ENCODE measurements around the gene RAB25. TPM values are rescaled to one million over a fixed set of nuclear protein-coding genes. Genes with fewer than 3 reads are reported as not detected.

The RAB25 gene
- total and polyA plus RNA-seq, 2 of the 13 experiments (the other 11 are each of a cell fraction or from before 2014, with no cell fraction given), result 0.20 to 0.22 TPM

DNA sequence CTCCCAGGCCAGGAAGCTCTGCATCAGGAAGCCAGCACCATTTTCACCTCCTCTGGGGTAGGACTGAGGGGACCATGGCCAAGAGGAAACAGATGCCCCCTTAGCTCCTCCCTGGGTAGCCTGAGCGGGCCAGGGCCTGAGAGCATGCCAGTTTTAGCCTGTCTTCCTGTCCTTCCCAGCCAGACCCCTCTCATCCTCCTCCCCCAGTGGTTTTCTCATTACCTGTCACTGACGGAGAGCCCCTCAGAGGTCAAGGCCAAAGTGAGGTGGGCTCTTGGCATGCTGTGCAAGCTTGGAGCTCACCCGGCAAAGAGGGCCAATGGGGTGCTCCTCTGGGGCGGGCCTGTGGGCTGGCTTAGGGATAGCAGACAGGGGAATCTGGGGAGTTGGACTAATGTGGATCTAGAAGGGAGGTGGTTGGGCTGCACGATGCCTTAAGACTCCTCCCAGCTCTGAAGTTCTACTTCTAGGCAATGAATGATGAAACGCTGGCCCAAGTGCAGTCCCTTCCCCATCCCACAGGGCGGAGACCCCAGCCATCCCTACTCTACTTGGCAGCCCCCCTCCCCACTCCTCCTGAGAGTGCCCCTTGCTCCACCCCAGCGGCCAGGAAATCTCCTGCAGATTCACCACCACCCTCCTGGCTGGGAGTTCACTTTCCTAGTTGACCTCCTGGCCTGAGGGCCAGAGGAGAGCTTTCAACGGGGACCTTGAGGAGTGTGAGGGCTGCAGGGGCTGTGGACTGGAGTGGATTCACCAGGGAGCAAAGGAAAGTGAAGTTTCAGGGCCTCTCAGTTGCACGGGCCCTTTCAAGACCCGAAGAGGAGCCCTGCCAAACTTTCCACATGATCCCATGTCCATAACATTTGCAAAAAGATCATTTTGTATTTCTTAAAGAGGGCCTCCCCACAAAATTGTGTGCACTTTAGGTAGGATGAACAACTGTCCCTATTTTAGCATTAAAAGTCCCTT lies 44.2 kb downstream of the RAB25 start (continued):
- TF ChIP-seq, protein P1, sequence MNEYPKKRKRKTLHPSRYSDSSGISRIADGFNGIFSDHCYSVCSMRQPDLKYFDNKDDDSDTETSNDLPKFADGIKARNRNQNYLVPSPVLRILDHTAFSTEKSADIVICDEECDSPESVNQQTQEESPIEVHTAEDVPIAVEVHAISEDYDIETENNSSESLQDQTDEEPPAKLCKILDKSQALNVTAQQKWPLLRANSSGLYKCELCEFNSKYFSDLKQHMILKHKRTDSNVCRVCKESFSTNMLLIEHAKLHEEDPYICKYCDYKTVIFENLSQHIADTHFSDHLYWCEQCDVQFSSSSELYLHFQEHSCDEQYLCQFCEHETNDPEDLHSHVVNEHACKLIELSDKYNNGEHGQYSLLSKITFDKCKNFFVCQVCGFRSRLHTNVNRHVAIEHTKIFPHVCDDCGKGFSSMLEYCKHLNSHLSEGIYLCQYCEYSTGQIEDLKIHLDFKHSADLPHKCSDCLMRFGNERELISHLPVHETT (CRISPR knock-in tag; conservative IDR thresholded peaks at IDR 0.05), result no peak
- TF ChIP-seq, protein P2, sequence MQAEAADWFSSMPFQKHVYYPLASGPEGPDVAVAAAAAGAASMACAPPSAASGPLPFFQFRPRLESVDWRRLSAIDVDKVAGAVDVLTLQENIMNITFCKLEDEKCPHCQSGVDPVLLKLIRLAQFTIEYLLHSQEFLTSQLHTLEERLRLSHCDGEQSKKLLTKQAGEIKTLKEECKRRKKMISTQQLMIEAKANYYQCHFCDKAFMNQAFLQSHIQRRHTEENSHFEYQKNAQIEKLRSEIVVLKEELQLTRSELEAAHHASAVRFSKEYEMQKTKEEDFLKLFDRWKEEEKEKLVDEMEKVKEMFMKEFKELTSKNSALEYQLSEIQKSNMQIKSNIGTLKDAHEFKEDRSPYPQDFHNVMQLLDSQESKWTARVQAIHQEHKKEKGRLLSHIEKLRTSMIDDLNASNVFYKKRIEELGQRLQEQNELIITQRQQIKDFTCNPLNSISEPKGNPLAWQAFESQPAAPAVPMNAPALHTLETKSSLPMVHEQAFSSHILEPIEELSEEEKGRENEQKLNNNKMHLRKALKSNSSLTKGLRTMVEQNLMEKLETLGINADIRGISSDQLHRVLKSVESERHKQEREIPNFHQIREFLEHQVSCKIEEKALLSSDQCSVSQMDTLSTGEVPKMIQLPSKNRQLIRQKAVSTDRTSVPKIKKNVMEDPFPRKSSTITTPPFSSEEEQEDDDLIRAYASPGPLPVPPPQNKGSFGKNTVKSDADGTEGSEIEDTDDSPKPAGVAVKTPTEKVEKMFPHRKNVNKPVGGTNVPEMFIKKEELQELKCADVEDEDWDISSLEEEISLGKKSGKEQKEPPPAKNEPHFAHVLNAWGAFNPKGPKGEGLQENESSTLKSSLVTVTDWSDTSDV (CRISPR knock-in tag; IDR thresholded peaks at IDR 0.05), result peak; percentile 76; the same call in 1 of the 2 replicates
- TF ChIP-seq, protein P3, sequence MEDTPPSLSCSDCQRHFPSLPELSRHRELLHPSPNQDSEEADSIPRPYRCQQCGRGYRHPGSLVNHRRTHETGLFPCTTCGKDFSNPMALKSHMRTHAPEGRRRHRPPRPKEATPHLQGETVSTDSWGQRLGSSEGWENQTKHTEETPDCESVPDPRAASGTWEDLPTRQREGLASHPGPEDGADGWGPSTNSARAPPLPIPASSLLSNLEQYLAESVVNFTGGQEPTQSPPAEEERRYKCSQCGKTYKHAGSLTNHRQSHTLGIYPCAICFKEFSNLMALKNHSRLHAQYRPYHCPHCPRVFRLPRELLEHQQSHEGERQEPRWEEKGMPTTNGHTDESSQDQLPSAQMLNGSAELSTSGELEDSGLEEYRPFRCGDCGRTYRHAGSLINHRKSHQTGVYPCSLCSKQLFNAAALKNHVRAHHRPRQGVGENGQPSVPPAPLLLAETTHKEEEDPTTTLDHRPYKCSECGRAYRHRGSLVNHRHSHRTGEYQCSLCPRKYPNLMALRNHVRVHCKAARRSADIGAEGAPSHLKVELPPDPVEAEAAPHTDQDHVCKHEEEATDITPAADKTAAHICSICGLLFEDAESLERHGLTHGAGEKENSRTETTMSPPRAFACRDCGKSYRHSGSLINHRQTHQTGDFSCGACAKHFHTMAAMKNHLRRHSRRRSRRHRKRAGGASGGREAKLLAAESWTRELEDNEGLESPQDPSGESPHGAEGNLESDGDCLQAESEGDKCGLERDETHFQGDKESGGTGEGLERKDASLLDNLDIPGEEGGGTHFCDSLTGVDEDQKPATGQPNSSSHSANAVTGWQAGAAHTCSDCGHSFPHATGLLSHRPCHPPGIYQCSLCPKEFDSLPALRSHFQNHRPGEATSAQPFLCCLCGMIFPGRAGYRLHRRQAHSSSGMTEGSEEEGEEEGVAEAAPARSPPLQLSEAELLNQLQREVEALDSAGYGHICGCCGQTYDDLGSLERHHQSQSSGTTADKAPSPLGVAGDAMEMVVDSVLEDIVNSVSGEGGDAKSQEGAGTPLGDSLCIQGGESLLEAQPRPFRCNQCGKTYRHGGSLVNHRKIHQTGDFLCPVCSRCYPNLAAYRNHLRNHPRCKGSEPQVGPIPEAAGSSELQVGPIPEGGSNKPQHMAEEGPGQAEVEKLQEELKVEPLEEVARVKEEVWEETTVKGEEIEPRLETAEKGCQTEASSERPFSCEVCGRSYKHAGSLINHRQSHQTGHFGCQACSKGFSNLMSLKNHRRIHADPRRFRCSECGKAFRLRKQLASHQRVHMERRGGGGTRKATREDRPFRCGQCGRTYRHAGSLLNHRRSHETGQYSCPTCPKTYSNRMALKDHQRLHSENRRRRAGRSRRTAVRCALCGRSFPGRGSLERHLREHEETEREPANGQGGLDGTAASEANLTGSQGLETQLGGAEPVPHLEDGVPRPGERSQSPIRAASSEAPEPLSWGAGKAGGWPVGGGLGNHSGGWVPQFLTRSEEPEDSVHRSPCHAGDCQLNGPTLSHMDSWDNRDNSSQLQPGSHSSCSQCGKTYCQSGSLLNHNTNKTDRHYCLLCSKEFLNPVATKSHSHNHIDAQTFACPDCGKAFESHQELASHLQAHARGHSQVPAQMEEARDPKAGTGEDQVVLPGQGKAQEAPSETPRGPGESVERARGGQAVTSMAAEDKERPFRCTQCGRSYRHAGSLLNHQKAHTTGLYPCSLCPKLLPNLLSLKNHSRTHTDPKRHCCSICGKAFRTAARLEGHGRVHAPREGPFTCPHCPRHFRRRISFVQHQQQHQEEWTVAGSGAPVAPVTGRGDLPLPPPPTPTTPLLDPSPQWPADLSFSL (CRISPR knock-in tag; IDR thresholded peaks at IDR 0.05), result peak; percentile 30; the same call in 1 of the 2 replicates
- TF ChIP-seq FLYWCH1 (CRISPR knock-in tag; IDR thresholded peaks at IDR 0.05) (no peak), ZNF335 (CRISPR knock-in tag; IDR thresholded peaks at IDR 0.05) (no peak)
